Measurements from ENCODE around the gene SERTAD2. TPM values are rescaled to one million over a fixed set of nuclear protein-coding genes. Genes with fewer than 3 reads are reported as not detected.
A peak's percentile ranks its signal among the peaks of the same experiment; 100 is the strongest.

The SERTAD2 gene
- total RNA-seq, 2 experiments from 2014 or later: 11.3 to 11.4 TPM

- Mint-ChIP-seq H3K9me3 (no peaks in the 10 kb centered on the region), H3K4me1 (ENCODE audit: low read depth) (peaks cover 5% of the 10 kb centered on the region), H3K27ac (no peak overlapping the region), H3K36me3 (no peaks in the 10 kb centered on the region), H3K4me3 (no peak overlapping the region), H3K27me3 (no peaks in the 10 kb centered on the region)
- ChIA-PET CTCF (interaction anchor here (0.9 kb wide), 1 partner anchor 41 kb away, joined by 3 read pairs; no protein-coding TSS in a partner anchor), POLR2A (no interaction called here)
- intact Hi-C loops (cut with micrococcal nuclease): no loop called here
- DNase-seq: no peak
These were observed 32.7 kb upstream of the SERTAD2 start for GRCh38 chr2:64686283-64686956.

GRCh38 chr2:64685430-64685829, 31.7 kb upstream of the SERTAD2 start:
- intact Hi-C loops (cut with micrococcal nuclease): no loop called here
- H3K36me3 Mint-ChIP-seq: no peaks in the 10 kb centered on the region
- DNase-seq: no peak
- H3K4me1 Mint-ChIP-seq (ENCODE audit: low read depth): peaks cover 5% of the 10 kb centered on the region
- ChIA-PET CTCF (interaction anchor here (0.9 kb wide), 1 partner anchor 42 kb away, joined by 3 read pairs; no protein-coding TSS in a partner anchor), POLR2A (no interaction called here)
- no peak overlapping the region for H3K4me3 Mint-ChIP-seq
- no peak overlapping the region for H3K27ac Mint-ChIP-seq
- H3K27me3 Mint-ChIP-seq: no peaks in the 10 kb centered on the region
- no peaks in the 10 kb centered on the region for H3K9me3 Mint-ChIP-seq

GRCh38 chr2:64683771-64684510, 30.2 kb upstream of the SERTAD2 start:
- no peak overlapping the region for H3K27ac Mint-ChIP-seq
- ChIA-PET CTCF (no interaction called here), POLR2A (no interaction called here)
- no peaks in the 10 kb centered on the region for H3K9me3 Mint-ChIP-seq
- intact Hi-C loops (cut with micrococcal nuclease): no loop called here
- no peak overlapping the region for H3K4me3 Mint-ChIP-seq
- H3K4me1 Mint-ChIP-seq (ENCODE audit: low read depth): peaks cover 14% of the 10 kb centered on the region
- no peaks in the 10 kb centered on the region for H3K27me3 Mint-ChIP-seq
- no peaks in the 10 kb centered on the region for H3K36me3 Mint-ChIP-seq
- DNase-seq: no peak

- peaks cover 18% of the 10 kb centered on the region for H3K4me1 Mint-ChIP-seq (ENCODE audit: low read depth)
- H3K27me3 Mint-ChIP-seq: no peaks in the 10 kb centered on the region
- no peak overlapping the region for H3K27ac Mint-ChIP-seq
- H3K4me3 Mint-ChIP-seq: no peak overlapping the region
- intact Hi-C loops (cut with micrococcal nuclease): no loop called here
- ChIA-PET POLR2A (no interaction called here), CTCF (no interaction called here)
- no peaks in the 10 kb centered on the region for H3K36me3 Mint-ChIP-seq
- H3K9me3 Mint-ChIP-seq: no peaks in the 10 kb centered on the region
- DNase-seq: no peak
These were observed 27.8 kb upstream of the SERTAD2 start for GRCh38 chr2:64681479-64681967.

DNA sequence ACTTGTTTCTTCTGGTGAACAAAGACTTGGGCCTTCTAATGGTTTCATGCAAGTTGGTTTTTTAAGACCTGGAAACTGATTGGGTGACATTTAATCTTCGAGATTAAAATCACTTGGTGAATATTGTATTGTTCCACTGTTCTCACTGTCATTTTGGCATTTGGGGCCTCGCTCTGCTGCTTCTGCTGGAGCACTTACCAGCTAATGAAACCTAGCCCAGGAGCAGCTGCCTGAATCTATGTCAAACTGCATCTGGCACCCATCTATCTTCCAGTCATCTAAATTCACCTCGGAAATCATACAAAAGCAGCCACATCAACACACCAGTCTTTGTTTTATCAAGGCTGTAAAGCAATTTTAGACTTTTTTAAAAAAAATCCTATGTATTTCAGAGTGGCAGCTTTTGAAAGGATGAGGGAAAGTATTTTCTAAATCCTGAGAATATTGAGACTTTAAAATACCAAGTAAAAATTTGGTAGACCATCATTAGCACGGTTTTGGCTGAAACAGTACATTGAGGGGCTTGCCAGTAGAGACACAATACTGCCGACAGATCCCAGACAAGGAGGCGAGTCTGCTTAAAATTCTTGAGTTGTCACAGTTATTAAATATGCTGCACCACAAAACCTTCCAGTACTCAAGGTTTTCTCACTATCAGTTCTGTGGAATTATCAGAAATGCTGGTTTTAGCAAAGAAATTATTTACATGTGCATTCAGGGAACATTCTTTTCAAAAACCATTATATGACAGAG, 26.1 kb upstream of the SERTAD2 start:
- ChIA-PET POLR2A (no interaction called here), CTCF (interaction anchor here (1.0 kb wide), 1 partner anchor 33 kb away, joined by 3 read pairs; no protein-coding TSS in a partner anchor)
- no peaks in the 10 kb centered on the region for H3K36me3 Mint-ChIP-seq
- H3K27me3 Mint-ChIP-seq: no peaks in the 10 kb centered on the region
- peaks cover 27% of the 10 kb centered on the region for H3K4me1 Mint-ChIP-seq (ENCODE audit: low read depth)
- no peak overlapping the region for H3K27ac Mint-ChIP-seq
- intact Hi-C loops (cut with micrococcal nuclease): no loop called here
- DNase-seq: no peak
- no peak overlapping the region for H3K4me3 Mint-ChIP-seq
- no peaks in the 10 kb centered on the region for H3K9me3 Mint-ChIP-seq

DNA sequence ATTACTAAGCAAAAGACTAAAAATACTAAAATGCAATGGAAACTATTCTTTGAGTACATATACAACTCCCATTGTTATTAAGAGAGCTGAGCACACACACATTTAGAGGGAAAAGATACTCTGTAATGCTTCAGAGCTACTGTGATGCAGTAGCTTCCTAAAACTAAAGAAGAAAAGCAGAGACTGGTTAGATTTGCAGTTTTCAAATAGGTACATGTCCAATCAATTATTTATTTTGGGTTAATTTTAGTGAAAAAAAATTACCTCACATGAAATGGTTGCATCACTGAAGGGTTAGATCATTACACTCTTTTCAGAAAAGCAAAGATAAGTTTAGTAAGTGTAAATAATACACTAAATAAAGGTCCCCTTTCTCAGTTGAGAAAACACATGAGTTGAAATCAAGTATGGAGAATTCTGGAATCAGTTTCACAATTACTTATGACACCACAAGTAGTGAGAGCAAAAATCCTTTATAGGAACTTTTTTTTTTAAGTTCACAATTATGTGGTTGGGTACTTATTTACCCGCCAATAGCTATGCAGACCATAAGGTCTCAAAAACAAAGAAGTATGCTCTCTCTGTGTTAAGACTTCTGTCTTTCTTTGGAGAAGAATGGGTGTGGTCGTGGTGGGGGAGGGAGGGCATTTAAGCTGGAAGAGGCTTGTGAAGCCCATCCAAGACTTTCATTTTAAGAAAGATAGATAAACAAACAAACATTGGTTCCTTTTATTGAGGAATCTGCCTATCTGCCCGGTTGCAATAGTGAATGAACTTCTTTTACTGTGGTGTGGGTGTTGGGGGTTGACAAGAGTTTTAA, 25.3 kb upstream of the SERTAD2 start:
- ChIA-PET POLR2A (interaction anchor here (0.7 kb wide), 1 partner anchor 1617 kb away, joined by 3 read pairs; no protein-coding TSS in a partner anchor), CTCF (interaction anchor here (1.0 kb wide), 1 partner anchor 32 kb away, joined by 3 read pairs; no protein-coding TSS in a partner anchor)
- Mint-ChIP-seq H3K4me1 (ENCODE audit: low read depth) (peaks cover 27% of the 10 kb centered on the region), H3K36me3 (no peaks in the 10 kb centered on the region), H3K4me3 (no peak overlapping the region), H3K27me3 (no peaks in the 10 kb centered on the region), H3K9me3 (no peaks in the 10 kb centered on the region), H3K27ac (no peak overlapping the region)
- no peak for DNase-seq
- intact Hi-C loops (cut with micrococcal nuclease): no loop called here

GRCh38 chr2:64677530-64677929, 23.8 kb upstream of the SERTAD2 start:
- Mint-ChIP-seq H3K36me3 (no peaks in the 10 kb centered on the region), H3K9me3 (no peaks in the 10 kb centered on the region), H3K27ac (no peak overlapping the region), H3K27me3 (no peaks in the 10 kb centered on the region), H3K4me1 (ENCODE audit: low read depth) (peaks cover 27% of the 10 kb centered on the region), H3K4me3 (no peak overlapping the region)
- ChIA-PET CTCF (interaction anchor here (1.0 to 1.2 kb wide), 3 partner anchors 14 to 71 kb away, joined by 3 to 6 read pairs (median 3); no protein-coding TSS in a partner anchor), POLR2A (interaction anchor here (1.5 kb wide), 1 partner anchor 25 kb away, joined by 3 read pairs; no protein-coding TSS in a partner anchor)
- no peak for DNase-seq
- intact Hi-C loops (cut with micrococcal nuclease): loop anchor here (2.0 kb wide), 1 partner anchor 73 kb away; no protein-coding TSS in a partner anchor

GRCh38 chr2:64675860-64676259, 22.1 kb upstream of the SERTAD2 start:
- ChIA-PET CTCF (interaction anchor here (1.4 to 3.5 kb wide), 3 partner anchors 21 to 156 kb away, joined by 4 to 22 read pairs (median 4); partner anchors contain the start of genes AFTPH and SERTAD2), POLR2A (interaction anchor here (0.7 to 1.5 kb wide), 3 partner anchors 20 to 23 kb away, joined by 3 to 5 read pairs (median 4); partner anchors contain the start of gene SERTAD2)
- peaks cover 25% of the 10 kb centered on the region for H3K4me1 Mint-ChIP-seq (ENCODE audit: low read depth)
- no peaks in the 10 kb centered on the region for H3K36me3 Mint-ChIP-seq
- H3K27me3 Mint-ChIP-seq: no peaks in the 10 kb centered on the region
- intact Hi-C loops (cut with micrococcal nuclease): loop anchor here (1.0 to 2.0 kb wide), 3 partner anchors 21 to 75 kb away; no protein-coding TSS in a partner anchor
- peak; percentile 87 for DNase-seq
- no peak overlapping the region for H3K27ac Mint-ChIP-seq
- no peak overlapping the region for H3K4me3 Mint-ChIP-seq
- H3K9me3 Mint-ChIP-seq: no peaks in the 10 kb centered on the region

- Mint-ChIP-seq H3K4me3 (no peak overlapping the region), H3K36me3 (no peaks in the 10 kb centered on the region), H3K27me3 (no peaks in the 10 kb centered on the region), H3K4me1 (ENCODE audit: low read depth) (peaks cover 17% of the 10 kb centered on the region), H3K27ac (no peak overlapping the region), H3K9me3 (no peaks in the 10 kb centered on the region)
- ChIA-PET CTCF (interaction anchor here (0.6 kb wide), 1 partner anchor 90 kb away, joined by 3 read pairs; no protein-coding TSS in a partner anchor), POLR2A (no interaction called here)
- DNase-seq: no peak
- intact Hi-C loops (cut with micrococcal nuclease): no loop called here
These were observed 19.0 kb upstream of the SERTAD2 start for GRCh38 chr2:64672708-64673107.

- CTCF ChIA-PET: no interaction called here
- Mint-ChIP-seq H3K27ac (no peak overlapping the region), H3K27me3 (no peaks in the 10 kb centered on the region), H3K9me3 (no peaks in the 10 kb centered on the region), H3K4me1 (ENCODE audit: low read depth) (peaks cover 26% of the 10 kb centered on the region), H3K4me3 (no peak overlapping the region), H3K36me3 (no peaks in the 10 kb centered on the region)
- intact Hi-C loops (cut with micrococcal nuclease): no loop called here
- DNase-seq: no peak
- POLR2A ChIA-PET: no interaction called here
These were observed 16.3 kb upstream of the SERTAD2 start for GRCh38 chr2:64670047-64670446.

DNA sequence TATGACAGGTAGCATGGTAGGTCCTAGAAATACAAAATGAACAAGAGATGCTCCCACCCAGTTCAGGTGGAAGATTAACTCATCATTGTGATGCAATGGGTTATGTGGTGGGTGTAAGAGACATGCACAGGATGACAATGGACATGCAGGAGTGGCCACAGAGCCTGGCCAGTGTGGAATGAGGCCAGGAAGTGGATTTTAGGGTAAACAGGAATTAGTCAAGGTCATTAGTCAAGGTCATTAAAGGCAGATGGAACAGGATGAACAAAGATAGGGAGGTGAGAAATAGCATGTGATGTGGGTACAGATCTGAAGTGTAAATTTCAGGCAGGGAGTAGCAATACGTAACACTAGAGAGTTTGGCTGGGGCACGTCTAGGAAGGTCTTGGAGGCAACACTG, 15.6 kb upstream of the SERTAD2 start:
- Mint-ChIP-seq H3K4me1 (ENCODE audit: low read depth) (peaks cover 26% of the 10 kb centered on the region), H3K4me3 (no peak overlapping the region), H3K27me3 (no peaks in the 10 kb centered on the region), H3K27ac (no peak overlapping the region), H3K9me3 (no peaks in the 10 kb centered on the region), H3K36me3 (no peaks in the 10 kb centered on the region)
- ChIA-PET POLR2A (no interaction called here), CTCF (no interaction called here)
- intact Hi-C loops (cut with micrococcal nuclease): no loop called here
- no peak for DNase-seq
